Hypothalamus (tissue), 51 donors: ENCODE data around the gene TSPAN9.

Experiments
- DNase-seq, 51 donors: peaks; one replicate each; lab custom pipeline; 2025; lab: John Stamatoyannopoulos, UW

Gene TSPAN9

DNA sequence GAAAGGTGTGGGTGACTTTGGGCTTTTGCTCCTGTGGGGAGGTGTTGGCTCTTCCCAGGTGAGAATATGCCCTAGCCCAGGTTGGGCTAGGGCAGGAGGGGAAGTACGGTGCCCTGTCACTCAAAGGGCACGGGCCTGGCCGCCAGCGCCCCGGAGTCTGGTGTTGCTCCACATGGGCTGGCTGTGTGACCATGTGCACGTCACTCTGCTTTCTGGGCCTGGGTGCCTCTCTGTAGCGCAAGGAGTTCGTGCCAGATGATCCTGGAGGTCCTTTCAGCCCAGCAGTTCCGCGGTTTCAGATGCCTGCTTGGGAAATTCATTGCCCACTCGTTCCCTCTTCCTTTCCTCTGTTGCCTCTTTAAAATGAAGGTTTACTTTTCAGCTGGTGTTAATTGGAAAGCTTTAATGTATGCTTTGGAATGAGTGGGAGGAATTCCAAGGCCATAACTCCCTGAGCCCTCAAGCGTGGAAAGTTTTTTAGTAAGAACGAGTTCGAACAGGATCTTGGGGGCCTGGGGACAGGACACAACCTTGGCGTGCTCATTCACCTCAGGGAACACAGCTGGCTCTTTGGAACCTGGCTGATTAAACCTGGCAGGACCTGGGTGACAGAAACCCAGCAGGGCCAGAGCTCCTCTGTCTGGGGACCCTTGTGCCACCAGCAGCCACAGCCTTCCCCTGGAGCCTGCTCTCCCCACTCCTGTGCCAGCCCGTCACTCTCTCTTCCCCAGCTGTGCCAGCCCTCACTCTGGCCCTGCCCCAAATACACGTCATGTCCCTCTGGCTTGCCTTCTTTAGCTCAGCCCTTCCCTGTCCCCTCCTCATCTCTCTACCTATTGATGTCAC is 42.8 kb downstream of the TSPAN9 start:
- DNase-seq: peak in 2 of 51 donors; percentile 3 to 24

DNA sequence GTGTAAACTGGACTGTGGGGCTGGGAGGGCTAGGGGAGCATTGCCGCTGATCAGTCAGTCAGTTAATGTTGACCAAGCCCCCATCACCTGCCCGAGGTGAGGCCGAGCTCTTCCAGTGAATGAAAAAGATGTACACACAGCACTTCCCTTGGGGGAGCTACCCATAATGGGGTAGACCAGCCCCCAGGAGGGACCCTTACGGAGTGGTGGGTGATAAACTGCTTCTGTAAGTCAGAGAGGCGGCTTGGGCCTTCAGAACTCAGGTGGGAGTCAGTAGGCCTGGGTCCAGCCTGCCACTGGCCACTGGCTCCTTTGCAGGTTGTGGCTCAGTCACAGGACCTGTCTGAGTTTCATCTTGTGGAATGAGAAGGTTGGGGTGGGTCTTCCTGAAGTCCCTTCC is 43.5 kb downstream of the TSPAN9 start:
- DNase-seq: no peak

DNA sequence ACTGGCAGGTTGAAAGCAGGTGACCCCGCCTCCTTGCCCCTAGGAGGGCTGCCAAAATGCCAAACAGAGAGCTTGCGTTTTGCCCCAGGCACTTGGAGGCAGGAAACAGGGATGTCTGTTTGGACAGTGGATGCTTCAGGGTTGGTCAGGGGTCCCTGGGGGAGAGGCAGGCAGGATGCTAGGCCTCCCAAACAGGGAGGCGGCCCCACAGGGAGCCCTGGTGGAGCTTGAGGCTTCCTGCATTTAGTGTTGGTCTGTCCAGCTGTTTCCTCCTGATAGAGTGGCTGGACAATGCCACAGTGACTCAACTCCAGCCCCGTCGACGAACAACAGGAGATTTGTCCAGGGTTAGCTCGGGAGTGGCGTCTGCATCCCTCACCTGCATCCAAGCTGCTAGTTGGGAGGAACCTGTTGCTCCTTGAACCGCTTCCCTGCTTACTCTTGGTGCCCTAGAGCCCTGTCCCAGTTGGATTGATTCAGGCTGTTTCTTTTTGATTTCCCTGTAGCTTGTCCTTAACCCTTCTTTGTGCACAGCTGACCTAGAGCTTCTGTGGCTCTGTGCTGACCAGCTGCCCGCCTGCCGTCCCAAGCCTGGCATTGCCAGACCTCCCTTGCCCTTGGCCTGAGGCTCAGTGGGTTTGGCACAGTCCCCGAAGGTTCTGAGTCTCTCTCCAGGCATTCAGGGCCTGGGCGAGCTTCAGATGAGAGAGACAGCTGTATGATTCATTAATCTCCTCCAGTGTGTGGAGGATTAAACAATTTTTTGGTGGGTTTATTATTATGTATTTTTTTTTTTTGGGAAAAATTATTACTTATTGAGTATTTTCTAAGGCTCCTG is 45.9 kb downstream of the TSPAN9 start:
- DNase-seq: peak in 3 of 51 donors; percentile 9 to 22 (median 17)

DNA sequence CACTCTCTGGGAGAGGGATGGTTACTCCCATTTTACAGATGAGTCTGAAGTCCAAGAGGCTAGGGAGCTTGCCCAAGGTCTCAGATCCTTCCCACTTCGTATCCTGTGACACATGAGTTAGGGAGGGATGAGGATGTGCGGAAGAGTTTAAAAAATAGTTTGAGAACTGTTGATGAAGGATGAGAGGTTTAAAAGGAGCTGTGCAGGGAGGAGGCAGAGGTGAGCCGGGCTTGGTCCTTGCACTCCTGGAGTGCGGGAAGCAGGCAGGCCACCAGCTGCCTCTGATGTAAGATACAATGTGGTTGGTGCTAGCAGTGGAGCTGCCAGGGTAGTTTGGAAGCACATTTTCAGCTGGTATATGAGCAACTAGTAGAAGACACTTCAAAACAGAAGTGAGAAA is 46.5 kb downstream of the TSPAN9 start:
- DNase-seq: no peak

- DNase-seq: no peak
These were observed 47.7 kb downstream of the TSPAN9 start for GRCh38 chr12:3124917-3125316.

GRCh38 chr12:3125674-3126073 is 48.5 kb downstream of the TSPAN9 start:
- DNase-seq: peak in 7 of 51 donors; percentile 6 to 34 (median 10)

GRCh38 chr12:3127832-3128231 is 50.7 kb downstream of the TSPAN9 start:
- DNase-seq: no peak

DNA sequence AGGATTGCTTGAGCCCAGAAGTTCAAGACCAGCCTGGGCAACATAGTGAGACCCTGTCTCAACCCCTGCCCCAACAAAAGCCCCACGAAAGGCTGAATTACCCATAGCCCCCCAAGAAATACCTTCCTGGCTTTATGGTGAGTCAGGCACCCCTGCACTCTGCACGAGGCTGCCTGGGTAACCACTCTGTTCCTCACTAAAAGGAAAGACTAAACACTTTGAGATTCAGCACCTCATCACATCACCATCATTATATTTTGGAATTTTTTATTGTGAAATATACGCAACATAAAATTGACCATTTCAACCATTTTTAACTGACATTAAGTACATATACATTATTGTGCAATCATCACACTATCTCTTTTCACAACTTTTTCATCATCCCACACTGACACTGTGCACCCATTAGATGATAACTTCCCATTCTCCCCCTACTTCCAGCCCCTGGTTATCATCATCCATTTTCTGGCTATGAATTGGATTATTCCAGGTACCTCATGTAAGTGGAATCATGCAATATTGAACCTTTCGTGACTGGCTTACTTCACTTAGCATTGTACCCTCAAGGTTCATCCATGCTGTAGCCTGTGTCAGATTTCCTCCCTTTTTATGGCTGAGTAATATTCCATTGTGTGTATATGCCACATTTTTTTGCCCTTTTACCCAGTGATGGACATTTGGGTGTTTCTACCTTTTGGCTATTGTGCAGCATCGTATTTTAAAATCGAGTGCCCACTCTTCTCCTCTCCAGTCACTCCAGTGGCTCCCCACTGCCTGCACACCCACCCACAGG is 51.5 kb downstream of the TSPAN9 start:
- DNase-seq: no peak

DNA sequence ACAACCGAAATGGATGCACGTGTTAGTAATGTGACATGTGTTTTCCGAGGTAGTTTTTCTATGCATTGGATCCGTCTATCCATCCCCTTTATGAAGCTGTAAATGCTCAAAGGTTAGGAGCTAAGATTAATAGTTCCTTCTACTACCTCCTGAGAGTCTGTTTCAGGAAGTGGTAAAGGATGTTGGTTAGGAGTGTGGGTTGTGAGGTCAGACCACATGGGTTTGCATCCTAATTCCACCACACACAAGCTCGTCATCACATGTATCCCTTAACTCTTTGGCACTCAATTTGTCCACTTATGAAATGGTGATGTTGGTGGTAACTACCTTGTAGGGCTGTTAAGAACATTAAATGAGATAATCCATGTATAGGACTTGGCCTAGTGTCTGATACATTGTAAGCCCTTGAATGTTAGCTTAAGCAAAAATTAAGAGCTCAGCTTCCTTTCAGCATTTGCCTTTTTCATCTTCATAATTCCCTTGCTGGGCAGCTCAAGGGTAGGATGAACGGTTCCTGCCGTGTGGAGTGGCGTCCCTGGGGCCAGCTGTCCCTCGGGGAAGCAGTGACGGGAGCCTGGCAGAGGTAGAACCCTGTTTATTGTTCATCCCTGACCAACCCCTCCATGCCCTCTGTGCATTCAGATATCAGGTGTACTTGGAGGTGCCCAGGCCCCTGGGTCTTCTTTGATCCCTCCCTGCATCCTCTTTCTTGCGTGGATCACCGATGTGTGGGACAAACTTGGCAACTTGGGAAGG is 52.3 kb downstream of the TSPAN9 start:
- no peak for DNase-seq

- peak in 1 of 51 donors; percentile 12 for DNase-seq
These were observed 53.1 kb downstream of the TSPAN9 start for GRCh38 chr12:3130057-3130830.

DNA sequence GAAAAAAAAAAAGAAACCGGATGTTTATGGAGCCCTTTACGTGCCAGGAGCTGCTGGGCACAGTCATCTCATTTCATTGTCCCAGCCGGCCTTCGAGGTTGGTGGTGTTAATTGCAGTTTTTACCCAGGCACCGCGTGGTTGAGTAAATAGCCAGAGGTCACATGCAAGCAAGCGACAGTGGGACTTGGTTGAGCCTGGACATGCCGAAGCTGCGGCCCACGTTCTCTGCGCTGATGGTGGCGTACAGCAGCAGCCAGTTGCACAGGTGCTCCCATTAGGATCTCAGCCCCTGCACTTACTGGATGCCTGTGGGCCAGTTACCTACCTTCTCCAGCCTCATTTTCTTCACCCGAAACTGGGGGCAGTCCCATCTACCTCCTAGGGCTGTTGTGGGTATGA is 54.0 kb downstream of the TSPAN9 start:
- no peak for DNase-seq

GRCh38 chr12:3132636-3133404 is 55.6 kb downstream of the TSPAN9 start:
- DNase-seq: no peak

GRCh38 chr12:3133405-3133783 is 56.2 kb downstream of the TSPAN9 start:
- no peak for DNase-seq

DNA sequence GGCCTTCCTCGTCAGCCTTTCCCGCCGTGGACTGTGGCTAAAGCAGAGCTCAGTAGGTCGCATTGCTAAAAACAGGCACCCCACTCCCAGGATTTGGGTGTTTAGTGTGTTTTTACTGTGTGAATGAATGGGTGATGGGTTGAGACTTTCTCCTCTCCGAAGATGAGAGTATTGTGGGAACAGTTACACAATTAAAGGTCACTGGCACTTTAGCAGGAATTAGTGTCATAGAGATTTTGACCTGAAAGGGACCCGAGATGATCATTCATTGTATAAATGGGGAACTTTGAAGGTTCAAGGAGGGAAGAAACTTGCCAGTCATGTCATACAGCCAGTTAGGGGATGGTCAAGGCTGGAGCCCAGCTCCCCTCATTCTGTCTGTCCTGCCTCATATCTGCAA is 56.9 kb downstream of the TSPAN9 start:
- no peak for DNase-seq

- DNase-seq: no peak
These were observed 57.5 kb downstream of the TSPAN9 start for GRCh38 chr12:3134526-3135135.

- DNase-seq: peak in 23 of 51 donors; percentile 5 to 66 (median 20)
These were observed 58.6 kb downstream of the TSPAN9 start for GRCh38 chr12:3135522-3136461.

GRCh38 chr12:3136641-3137267 is 59.6 kb downstream of the TSPAN9 start:
- DNase-seq: no peak
